ENCODE data around the gene TRPM1.

TRPM1 gene

GRCh38 chr15:31046759-31047359, 54.7 kb downstream of the TRPM1 start:
- DNase-seq = no peak

GRCh38 chr15:31045606-31046005, 55.9 kb downstream of the TRPM1 start:
- DNase-seq = no peak

- DNase-seq = no peak
Measured at GRCh38 chr15:31042751-31043150, 58.8 kb downstream of the TRPM1 start.

- no peak for DNase-seq
Measured at GRCh38 chr15:31041610-31042009, 59.9 kb downstream of the TRPM1 start.

- DNase-seq = no peak
Measured at GRCh38 chr15:31040611-31041010, 60.9 kb downstream of the TRPM1 start.

GRCh38 chr15:31039961-31040360, 61.6 kb downstream of the TRPM1 start:
- no peak for DNase-seq

GRCh38 chr15:31037731-31038477, 63.6 kb downstream of the TRPM1 start:
- DNase-seq = no peak

GRCh38 chr15:31036783-31037182, 64.7 kb downstream of the TRPM1 start:
- no peak for DNase-seq

- DNase-seq = no peak
Measured at GRCh38 chr15:31035610-31036009, 65.9 kb downstream of the TRPM1 start.

- DNase-seq = no peak
Measured at GRCh38 chr15:31034152-31034551, 67.4 kb downstream of the TRPM1 start.

- peak; percentile 69 for DNase-seq
Measured at GRCh38 chr15:31032961-31033371, 68.6 kb downstream of the TRPM1 start.

GRCh38 chr15:31031471-31032067, 70.0 kb downstream of the TRPM1 start:
- peak; percentile 53 for DNase-seq

GRCh38 chr15:31027910-31028578, 73.5 kb downstream of the TRPM1 start:
- DNase-seq = no peak

- no peak for DNase-seq
Measured at GRCh38 chr15:31025996-31026395, 75.5 kb downstream of the TRPM1 start.

- DNase-seq = peak; percentile 17
Measured at GRCh38 chr15:31024979-31025378, 76.5 kb downstream of the TRPM1 start.

- peak; percentile 98 for DNase-seq
Measured at GRCh38 chr15:31024330-31024729, 77.2 kb downstream of the TRPM1 start.

GRCh38 chr15:31023841-31024240, 77.7 kb downstream of the TRPM1 start:
- no peak for DNase-seq

GRCh38 chr15:31021067-31021665, 80.4 kb downstream of the TRPM1 start:
- no peak for DNase-seq

GRCh38 chr15:31020542-31020941, 81.0 kb downstream of the TRPM1 start:
- peak; percentile 27 for DNase-seq

- no peak for DNase-seq
Measured at GRCh38 chr15:31019986-31020385, 81.5 kb downstream of the TRPM1 start.

- no peak for DNase-seq
Measured at GRCh38 chr15:31017311-31017710, 84.2 kb downstream of the TRPM1 start.

- peak; percentile 69 for DNase-seq
Measured at GRCh38 chr15:31016446-31016915, 85.0 kb downstream of the TRPM1 start.

GRCh38 chr15:31014608-31014925, 87.0 kb downstream of the TRPM1 start:
- no peak for DNase-seq

Measured in fibroblast of skin of back (primary cell).